NT2/D1 (cell line): ENCODE results near the gene TMEM203.

Source experiments
- DNase-seq: peaks from one replicate; pipeline ENCODE4 v3.0.0-alpha.2; 2011; ENCODE audit warnings: low read depth, low spot score
- H3K27me3 ChIP-seq: 2 replicates; pipeline ENCODE4 v1.6.0; 2011; ENCODE audit warnings: mild to moderate bottlenecking; ENCODE audit not compliant: insufficient read length, insufficient read depth
- H3K36me3 ChIP-seq: 2 replicates; pipeline ENCODE4 v1.6.1; 2011; ENCODE audit warnings: mild to moderate bottlenecking, low read length, mixed read lengths; ENCODE audit not compliant: insufficient read depth, insufficient read length
- H3K4me1 ChIP-seq: 2 replicates; pipeline ENCODE4 v1.5.1; 2011; ENCODE audit not compliant: insufficient read depth, insufficient read length
- H3K4me3 ChIP-seq: 2 replicates; pipeline ENCODE4 v1.5.1; 2011; ENCODE audit warnings: low read depth; ENCODE audit not compliant: insufficient read length
- H3K9ac ChIP-seq: 2 replicates; pipeline ENCODE4 v1.6.0; 2011; ENCODE audit warnings: low read depth; ENCODE audit not compliant: insufficient read length
- H3K9me3 ChIP-seq: 2 replicates; pipeline ENCODE4 v1.5.1; 2011; ENCODE audit warnings: mild to moderate bottlenecking, low read length; ENCODE audit not compliant: insufficient read depth
- SUZ12 ChIP-seq: IDR thresholded peaks from 2 replicates; pipeline ENCODE4 v1.6.1; 2011; ENCODE audit not compliant: insufficient read length, insufficient read depth; ENCODE audit errors: extremely low read depth
- YY1 ChIP-seq: IDR thresholded peaks from 2 replicates; pipeline ENCODE4 v1.6.1; 2011; ENCODE audit not compliant: insufficient read length, insufficient read depth
- ZNF274 ChIP-seq: IDR thresholded peaks from 2 replicates; pipeline ENCODE4 v1.6.1; 2011; ENCODE audit warnings: mild to moderate bottlenecking, low read depth, low read length

The TMEM203 gene

GRCh38 chr9:137184881-137185660, 20.4 kb downstream of the TMEM203 start:
- Histone ChIP-seq H3K36me3 (peaks cover 82% of the 10 kb centered on the region), H3K4me3 (no peak overlapping the region)
- TF ChIP-seq SUZ12 (no peak), ZNF274 (no peak), YY1 (no peak)

GRCh38 chr9:137183980-137184595, 21.4 kb downstream of the TMEM203 start:
- peaks cover 10% of the 10 kb centered on the region for H3K4me1 ChIP-seq
- H3K9me3 ChIP-seq = no peaks in the 10 kb centered on the region
- no peaks in the 10 kb centered on the region for H3K27me3 ChIP-seq
- H3K36me3 ChIP-seq = peaks cover 83% of the 10 kb centered on the region
- no peak for TF ChIP-seq YY1
- TF ChIP-seq SUZ12 = no peak
- TF ChIP-seq ZNF274 = no peak
- no peak for DNase-seq
- H3K9ac ChIP-seq = no peak overlapping the region
- no peak overlapping the region for H3K4me3 ChIP-seq

More at GRCh38 chr9:137184881-137185660, 20.4 kb downstream of the TMEM203 start:
- Histone ChIP-seq H3K27me3 (no peaks in the 10 kb centered on the region), H3K9me3 (no peaks in the 10 kb centered on the region), H3K4me1 (peaks cover 17% of the 10 kb centered on the region), H3K9ac (no peak overlapping the region)
- DNase-seq = no peak

GRCh38 chr9:137182836-137183235, 22.6 kb downstream of the TMEM203 start:
- DNase-seq = no peak
- Histone ChIP-seq H3K36me3 (peaks cover 96% of the 10 kb centered on the region), H3K27me3 (no peaks in the 10 kb centered on the region), H3K4me1 (peaks cover 15% of the 10 kb centered on the region), H3K9ac (no peak overlapping the region), H3K4me3 (no peak overlapping the region), H3K9me3 (no peaks in the 10 kb centered on the region)
- TF ChIP-seq SUZ12 (no peak), YY1 (no peak), ZNF274 (no peak)

GRCh38 chr9:137181680-137182079, 23.8 kb downstream of the TMEM203 start:
- DNase-seq = no peak
- TF ChIP-seq SUZ12 (no peak), ZNF274 (no peak), YY1 (no peak)

GRCh38 chr9:137180491-137180890, 25.0 kb downstream of the TMEM203 start:
- peaks cover 81% of the 10 kb centered on the region for H3K36me3 ChIP-seq
- no peaks in the 10 kb centered on the region for H3K9me3 ChIP-seq
- H3K4me1 ChIP-seq = peaks cover 5% of the 10 kb centered on the region

More at GRCh38 chr9:137181680-137182079, 23.8 kb downstream of the TMEM203 start:
- no peak overlapping the region for H3K4me3 ChIP-seq
- no peaks in the 10 kb centered on the region for H3K27me3 ChIP-seq
- H3K4me1 ChIP-seq = peaks cover 8% of the 10 kb centered on the region
- H3K36me3 ChIP-seq = peaks cover 93% of the 10 kb centered on the region
- H3K9me3 ChIP-seq = no peaks in the 10 kb centered on the region
- H3K9ac ChIP-seq = no peak overlapping the region

GRCh38 chr9:137179761-137180160, 25.7 kb downstream of the TMEM203 start:
- Histone ChIP-seq H3K9ac (no peak overlapping the region), H3K9me3 (no peaks in the 10 kb centered on the region), H3K4me1 (peaks cover 5% of the 10 kb centered on the region), H3K27me3 (no peaks in the 10 kb centered on the region), H3K36me3 (peaks cover 76% of the 10 kb centered on the region), H3K4me3 (no peak overlapping the region)
- TF ChIP-seq SUZ12 = no peak
- TF ChIP-seq YY1 = no peak
- no peak for TF ChIP-seq ZNF274
- no peak for DNase-seq

More at GRCh38 chr9:137180491-137180890, 25.0 kb downstream of the TMEM203 start:
- DNase-seq = no peak
- Histone ChIP-seq H3K27me3 (no peaks in the 10 kb centered on the region), H3K9ac (no peak overlapping the region), H3K4me3 (no peak overlapping the region)
- TF ChIP-seq YY1 (no peak), SUZ12 (no peak), ZNF274 (no peak)

GRCh38 chr9:137178939-137179630, 26.4 kb downstream of the TMEM203 start:
- Histone ChIP-seq H3K27me3 (no peaks in the 10 kb centered on the region), H3K4me1 (peaks cover 5% of the 10 kb centered on the region), H3K9me3 (no peaks in the 10 kb centered on the region), H3K4me3 (no peak overlapping the region), H3K9ac (no peak overlapping the region), H3K36me3 (peaks cover 74% of the 10 kb centered on the region)
- no peak for DNase-seq
- TF ChIP-seq ZNF274 (no peak), SUZ12 (no peak), YY1 (no peak)
